NCI-H2196 (cell line): Measurements from ENCODE around the gene KDM8.
A peak's percentile ranks its signal among the peaks of the same experiment; 100 is the strongest.

Source experiments
- DNase-seq: peaks from one replicate; lab custom pipeline; 2025; ENCODE audit not compliant: unreplicated experiment; lab: John Stamatoyannopoulos, UW

The KDM8 gene

DNA sequence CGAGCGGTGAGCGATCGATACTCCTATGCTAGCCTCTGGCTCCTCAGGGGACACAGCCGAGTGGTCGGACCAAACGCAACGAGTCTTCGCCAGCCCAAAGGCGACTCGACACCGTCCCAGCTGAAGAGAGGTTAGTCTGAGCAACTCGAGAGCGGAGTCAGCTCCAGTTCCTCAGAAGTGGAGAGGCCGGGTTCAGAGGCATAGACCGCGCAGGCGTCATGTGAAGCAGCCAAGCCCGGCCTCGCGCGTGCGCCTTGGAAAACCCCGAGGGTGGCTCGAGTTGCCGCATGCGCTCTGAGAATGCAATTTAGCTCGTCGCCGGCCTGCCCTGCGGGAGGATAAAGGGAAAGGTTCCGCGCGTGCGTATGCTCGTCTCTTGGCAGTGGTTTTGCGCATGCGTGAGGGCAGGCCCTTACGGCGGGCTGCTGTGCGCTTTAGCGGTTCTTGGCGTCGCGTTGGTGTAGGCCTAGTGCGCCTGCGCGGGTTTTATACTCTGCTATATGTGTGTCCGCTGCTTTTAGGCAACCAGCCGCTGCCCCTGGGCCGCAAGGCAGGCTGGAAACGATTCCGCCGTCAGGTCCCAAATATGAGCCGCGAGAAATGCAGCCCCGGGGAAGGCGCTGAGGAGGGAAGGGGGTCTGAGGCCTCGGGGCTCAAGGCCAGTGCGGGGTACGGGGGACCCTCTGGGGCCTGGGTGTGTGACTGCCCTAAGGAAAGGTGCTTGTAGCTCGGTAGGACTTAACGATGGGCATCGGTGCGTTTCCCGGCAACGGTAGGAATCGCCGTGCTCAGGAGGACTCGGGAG lies at the start of gene KDM8:
Gene KDM8 (plus strand): TSS at position 20 of the 805 bp plus-strand sequence. CDS start 6,598 bp downstream, outside the sequence.
- DNase-seq: peak; percentile 99

DNA sequence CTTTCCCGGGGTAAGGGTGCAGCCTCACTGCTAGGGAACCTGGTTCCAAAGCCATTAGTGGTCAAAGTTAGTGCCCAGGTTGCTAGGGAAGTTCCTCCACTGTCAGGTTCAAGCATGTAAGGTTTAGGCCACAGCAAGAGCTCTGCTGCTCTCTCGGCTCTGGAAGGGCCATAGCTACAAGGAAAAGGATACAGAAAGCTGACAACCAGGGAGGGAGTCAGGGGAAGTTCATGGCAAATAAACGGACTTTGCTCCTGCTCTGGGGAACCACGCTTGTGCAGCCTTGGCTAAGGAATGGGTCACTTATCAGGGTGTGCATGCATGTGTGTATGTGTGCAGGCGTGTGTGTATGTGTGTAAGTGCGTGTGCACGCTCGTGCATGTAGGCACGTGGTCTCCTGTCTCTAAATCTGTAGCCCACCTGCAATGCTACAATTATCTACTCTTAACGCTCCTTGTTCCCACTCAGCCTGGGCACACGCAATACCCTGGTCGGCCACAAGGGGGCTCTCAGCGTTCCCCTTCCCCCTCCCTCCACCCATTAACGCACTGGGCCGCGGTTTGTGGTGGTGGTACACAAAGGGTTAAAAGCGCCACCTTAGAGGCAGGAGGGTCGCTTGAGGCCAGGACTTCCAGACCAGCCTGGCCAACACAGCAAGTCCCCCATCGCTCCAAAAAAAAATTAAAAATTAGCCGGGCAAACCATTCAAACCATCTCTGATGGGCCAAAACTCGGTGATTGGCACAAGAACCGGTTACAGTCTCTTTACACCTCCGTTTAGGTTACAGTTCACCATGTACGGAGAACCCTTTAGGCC lies 48.4 kb upstream of the KDM8 start:
- DNase-seq: peak; percentile 12

DNA sequence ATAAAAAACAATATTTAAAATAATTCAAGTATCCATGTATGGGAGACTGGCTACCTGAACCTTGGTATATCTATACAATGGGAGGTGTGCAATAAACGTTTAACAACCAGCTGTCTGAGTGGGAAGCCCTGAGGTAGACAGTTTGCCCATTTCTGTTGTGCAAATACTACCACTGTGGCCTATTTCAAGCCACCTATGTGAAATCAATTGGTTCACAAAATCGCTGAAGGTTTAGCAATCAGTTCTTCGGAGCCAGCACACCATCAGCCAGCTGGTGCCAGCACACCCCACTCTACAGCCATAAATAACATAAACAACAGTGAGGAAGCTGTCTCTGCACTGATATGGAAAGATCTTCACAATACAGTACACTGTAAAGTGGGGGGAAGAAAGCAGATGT lies 46.7 kb upstream of the KDM8 start:
- no peak for DNase-seq

GRCh38 chr16:27161398-27161797 lies 41.9 kb upstream of the KDM8 start:
- DNase-seq: no peak

GRCh38 chr16:27164352-27164751 lies 39.0 kb upstream of the KDM8 start:
- DNase-seq: no peak

- no peak for DNase-seq
Observed at GRCh38 chr16:27165576-27165975, 37.8 kb upstream of the KDM8 start.

DNA sequence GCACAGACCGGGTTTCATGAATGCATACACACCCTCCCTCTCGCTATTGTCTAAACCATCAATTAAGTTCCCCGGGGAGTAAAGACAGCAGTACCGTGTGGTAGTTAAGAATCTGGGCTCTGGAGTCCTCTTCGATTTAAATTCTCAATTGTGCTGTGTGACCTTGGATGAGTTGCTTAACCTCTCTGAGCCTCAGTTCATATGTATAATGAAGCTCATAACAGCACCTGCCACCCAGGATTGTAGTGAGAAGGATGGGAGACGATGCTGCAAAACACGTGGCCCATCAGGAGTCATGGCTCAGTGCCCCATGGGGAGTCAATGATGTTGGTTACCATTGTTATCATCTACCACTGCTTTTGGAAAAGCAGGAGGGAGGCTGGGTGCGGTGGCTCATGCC lies 34.5 kb upstream of the KDM8 start:
- no peak for DNase-seq

DNA sequence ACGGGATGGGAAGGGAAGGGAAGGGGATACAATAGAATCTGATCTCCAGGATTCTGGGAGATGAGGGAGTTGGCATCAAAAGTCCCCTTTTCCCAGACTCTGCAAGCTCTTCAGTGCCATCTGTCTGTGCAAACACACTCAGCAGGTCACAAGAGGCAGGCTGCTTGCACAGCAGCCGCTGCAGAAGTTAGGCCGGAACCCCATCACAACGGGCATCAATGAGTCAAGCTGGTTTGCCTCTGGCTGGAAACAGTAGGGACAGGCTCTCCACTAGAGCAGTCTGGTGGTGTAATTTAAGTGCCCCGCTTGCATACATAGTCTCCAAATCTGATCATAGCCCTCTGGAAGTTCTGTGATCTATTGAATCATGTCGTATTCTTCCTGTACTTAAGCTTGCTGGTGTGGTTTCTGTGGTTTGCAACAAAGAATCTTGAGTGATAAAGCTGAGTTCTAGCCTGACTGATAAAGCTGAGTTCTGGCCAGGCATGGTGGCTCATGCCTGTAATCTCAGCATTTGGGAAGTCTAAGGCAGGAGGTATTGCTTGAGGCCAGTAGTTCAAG lies 33.7 kb upstream of the KDM8 start:
- peak; percentile 76 for DNase-seq

GRCh38 chr16:27171584-27171983 lies 31.7 kb upstream of the KDM8 start:
- DNase-seq: no peak

DNA sequence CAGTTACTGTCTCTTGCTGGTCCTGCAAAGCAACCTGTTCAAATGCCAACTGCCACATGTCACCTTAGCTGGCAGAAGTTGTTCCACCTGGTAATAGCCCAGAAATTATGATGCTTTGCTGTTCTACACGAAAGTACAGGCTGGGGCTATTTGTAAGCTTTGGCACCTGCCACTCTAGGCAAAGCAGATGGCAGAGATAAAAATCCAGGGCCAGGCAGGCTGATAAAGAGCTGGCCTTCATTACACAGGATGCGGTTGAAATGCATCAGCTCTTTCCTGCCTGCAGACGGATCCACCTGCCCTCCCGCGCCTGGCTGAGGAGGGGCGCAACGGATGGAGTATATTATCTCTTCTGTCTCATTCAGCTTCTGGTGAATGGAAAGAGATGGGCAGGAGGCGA lies 29.3 kb upstream of the KDM8 start:
- DNase-seq: peak; percentile 85

GRCh38 chr16:27174798-27175197 lies 28.5 kb upstream of the KDM8 start:
- DNase-seq: no peak

DNA sequence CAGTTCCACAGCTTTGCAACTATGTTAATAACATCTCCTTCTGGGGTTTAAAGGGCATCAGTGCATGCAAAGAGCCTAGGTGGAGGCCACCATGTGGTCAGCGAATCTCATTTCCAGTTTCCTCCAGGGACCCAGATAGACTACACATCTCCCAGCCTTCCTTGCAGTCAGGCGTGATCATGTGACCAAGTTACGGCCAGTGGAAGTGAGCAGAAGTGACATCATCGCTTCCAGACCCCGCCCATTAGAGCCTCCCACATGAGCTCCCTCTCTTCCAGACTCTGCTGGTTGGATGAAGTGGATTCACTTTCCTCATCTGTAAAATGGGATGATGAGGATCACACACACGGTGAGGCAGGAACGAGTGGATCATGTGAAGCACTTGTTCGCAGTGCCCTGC lies 27.4 kb upstream of the KDM8 start:
- peak; percentile 17 for DNase-seq

DNA sequence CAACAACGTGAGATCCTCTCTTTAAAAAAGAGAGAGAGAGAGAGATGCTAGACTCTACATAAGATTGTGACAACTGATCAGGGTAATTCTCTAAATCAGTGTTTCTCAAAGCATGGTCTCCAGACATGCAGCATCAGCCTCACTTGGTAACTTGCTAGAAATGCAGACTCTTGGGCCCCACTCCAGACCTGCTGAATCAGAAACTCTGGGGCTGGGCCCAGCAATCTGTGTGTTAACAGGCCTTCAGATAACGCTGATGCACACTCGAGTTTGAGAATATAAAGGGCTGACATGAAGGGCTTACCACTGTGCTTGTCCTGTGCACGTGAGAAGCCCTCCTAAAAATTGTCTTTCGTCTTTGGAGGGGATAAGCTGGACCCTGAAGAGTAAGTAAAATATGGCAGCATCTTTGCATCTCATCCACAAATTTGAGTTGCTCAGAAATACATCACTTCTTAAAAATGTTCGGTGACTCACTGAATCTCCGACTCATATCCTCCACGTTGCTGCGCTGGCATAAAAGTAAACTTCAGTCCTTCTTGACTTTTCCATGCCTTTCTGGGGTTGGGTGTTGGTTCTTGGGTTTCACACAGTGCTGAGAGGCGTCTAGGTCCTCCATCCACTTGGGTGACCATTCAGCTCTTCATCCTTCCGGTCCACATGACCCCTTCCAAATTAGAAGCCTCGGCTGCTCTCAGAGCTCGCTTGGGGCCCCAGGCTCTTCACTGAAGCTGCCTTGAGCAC lies 26.1 kb upstream of the KDM8 start:
- no peak for DNase-seq

DNA sequence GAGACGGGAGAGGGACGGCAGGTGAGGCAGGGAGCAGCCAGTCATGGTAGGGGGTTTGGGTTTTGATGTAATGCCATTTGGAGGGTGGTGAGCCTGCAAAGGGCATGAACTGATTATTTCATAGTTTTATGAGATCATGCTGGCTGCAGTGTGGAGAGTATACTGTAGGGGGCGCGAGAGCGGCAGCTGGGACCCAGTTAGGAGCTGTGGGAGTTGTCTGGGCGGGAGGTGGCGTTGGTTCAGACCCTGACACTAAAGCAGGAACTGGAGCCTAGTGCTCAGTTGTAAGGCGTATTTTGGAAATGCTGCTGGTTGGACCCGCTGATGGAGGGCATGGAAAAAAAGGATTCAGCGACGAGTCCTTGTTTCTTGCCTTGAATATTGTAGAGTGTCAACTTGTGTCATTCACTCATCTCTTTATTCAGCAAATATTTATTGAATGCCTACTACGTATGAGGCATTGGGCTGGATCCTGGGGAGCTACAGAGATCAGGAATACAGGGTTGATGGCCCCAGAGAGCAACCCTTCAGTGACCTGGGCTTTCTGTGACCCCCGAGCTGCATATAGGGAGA lies 23.7 kb upstream of the KDM8 start:
- peak; percentile 32 for DNase-seq

DNA sequence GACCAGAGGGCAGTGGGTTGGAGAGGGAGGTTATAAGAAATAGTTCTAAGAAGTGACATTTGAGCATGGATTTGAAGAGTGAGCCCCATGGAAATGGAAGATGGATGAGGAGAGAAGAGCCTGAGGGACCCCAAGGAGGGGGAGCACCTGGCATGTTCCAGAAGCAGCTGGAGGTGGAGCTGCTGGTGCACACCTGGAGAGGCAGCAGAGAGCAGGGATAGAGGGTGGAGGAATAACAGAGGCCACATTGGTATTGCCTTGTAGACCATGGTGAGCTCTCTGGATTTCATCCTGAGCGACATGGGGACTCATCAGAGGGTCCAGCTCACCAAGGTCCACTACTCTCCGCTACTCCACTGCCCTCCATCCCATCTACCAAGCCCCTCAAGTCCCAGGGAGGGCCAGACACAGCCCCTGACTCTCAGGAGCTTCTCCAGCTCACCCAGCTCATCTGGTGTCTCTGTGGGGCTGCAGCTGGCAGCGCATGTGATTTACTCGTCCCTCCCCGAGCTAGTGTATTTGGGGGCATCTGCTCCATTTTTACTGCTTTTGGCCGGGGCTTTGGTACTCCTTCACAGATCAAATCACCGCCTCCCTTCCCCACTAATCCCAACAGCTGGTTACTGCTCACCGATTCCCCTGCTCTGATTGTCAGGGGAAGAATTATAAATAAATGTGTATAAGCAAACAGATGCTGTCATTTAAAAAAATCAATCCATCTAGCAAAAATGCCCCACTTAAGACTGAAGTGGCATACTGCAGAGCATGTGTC lies 22.1 kb upstream of the KDM8 start:
- no peak for DNase-seq

GRCh38 chr16:27182906-27183405 lies 20.4 kb upstream of the KDM8 start:
- DNase-seq: no peak

GRCh38 chr16:27185776-27186130 lies 17.6 kb upstream of the KDM8 start:
- DNase-seq: no peak

DNA sequence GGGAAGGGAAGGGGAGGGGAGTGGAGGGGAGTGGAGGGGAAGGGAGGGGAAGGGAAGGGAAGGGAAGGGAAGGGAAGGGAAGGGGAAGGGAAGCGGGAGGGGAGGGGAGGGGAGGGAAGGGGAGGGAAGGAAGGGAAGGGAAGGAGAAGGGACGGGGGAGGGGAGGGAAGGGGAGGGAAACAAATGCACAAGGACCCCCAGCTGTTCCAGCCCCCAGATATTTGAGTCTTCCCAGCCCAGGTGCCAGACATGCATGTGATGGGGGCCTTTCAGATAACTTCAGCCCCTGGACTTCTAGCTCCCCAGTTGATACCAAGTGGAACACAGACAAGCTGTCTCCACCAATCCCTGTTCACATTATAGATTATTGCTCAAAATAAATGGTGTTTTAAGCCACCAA lies 14.7 kb upstream of the KDM8 start:
- DNase-seq: no peak

GRCh38 chr16:27189335-27189972 lies 13.9 kb upstream of the KDM8 start:
- DNase-seq: no peak
